Measurements from ENCODE around the gene ACTL6A. TPM values are rescaled to one million over a fixed set of nuclear protein-coding genes. Genes with fewer than 3 reads are reported as not detected.

The ACTL6A gene
- total RNA-seq, 1 donor from 2014 or later: 22.6 TPM

- intact Hi-C loops (cut with micrococcal nuclease): no loop called here
- no peak for TF ChIP-seq CTCF (IDR thresholded peaks at IDR 0.05; ENCODE audit: borderline replicate concordance)
- peak overlapping the region; percentile 35 for H3K27ac ChIP-seq (replicated peaks)
These were observed 27.9 kb downstream of the ACTL6A start for GRCh38 chr3:179590669-179591068.

GRCh38 chr3:179591313-179591712 is 28.6 kb downstream of the ACTL6A start:
- DNase-seq: no peak
- TF ChIP-seq CTCF (IDR thresholded peaks at IDR 0.05; ENCODE audit: borderline replicate concordance): no peak
- peak overlapping the region; percentile 35 for H3K27ac ChIP-seq (replicated peaks)
- H3K4me1 ChIP-seq: peaks cover 19% of the 10 kb centered on the region
- no peak overlapping the region for H3K4me3 ChIP-seq
- H3K9me3 ChIP-seq (replicated peaks): no peaks in the 10 kb centered on the region
- H3K36me3 ChIP-seq: peaks cover 97% of the 10 kb centered on the region
- no peaks in the 10 kb centered on the region for H3K27me3 ChIP-seq (ENCODE audit: low read depth)
- intact Hi-C loops (cut with micrococcal nuclease): no loop called here

More at GRCh38 chr3:179590669-179591068, 27.9 kb downstream of the ACTL6A start:
- Histone ChIP-seq H3K27me3 (ENCODE audit: low read depth) (no peaks in the 10 kb centered on the region), H3K4me3 (no peak overlapping the region), H3K4me1 (peaks cover 19% of the 10 kb centered on the region), H3K36me3 (peaks cover 97% of the 10 kb centered on the region), H3K9me3 (replicated peaks) (no peaks in the 10 kb centered on the region)
- no peak for DNase-seq

- Histone ChIP-seq H3K27me3 (ENCODE audit: low read depth) (no peaks in the 10 kb centered on the region), H3K27ac (replicated peaks) (no peak overlapping the region), H3K4me1 (peaks cover 22% of the 10 kb centered on the region), H3K36me3 (peaks cover 83% of the 10 kb centered on the region), H3K9me3 (replicated peaks) (no peaks in the 10 kb centered on the region), H3K4me3 (no peak overlapping the region)
- no peak for TF ChIP-seq CTCF (IDR thresholded peaks at IDR 0.05; ENCODE audit: borderline replicate concordance)
- DNase-seq: no peak
- intact Hi-C loops (cut with micrococcal nuclease): no loop called here
These were observed 36.8 kb downstream of the ACTL6A start for GRCh38 chr3:179599531-179599930.

- no peak for TF ChIP-seq CTCF (IDR thresholded peaks at IDR 0.05; ENCODE audit: borderline replicate concordance)
- H3K27me3 ChIP-seq (ENCODE audit: low read depth): no peaks in the 10 kb centered on the region
- intact Hi-C loops (cut with micrococcal nuclease): no loop called here
- DNase-seq: no peak
- no peaks in the 10 kb centered on the region for H3K9me3 ChIP-seq (replicated peaks)
- peak overlapping the region; percentile 75 for H3K4me3 ChIP-seq
- peaks cover 58% of the 10 kb centered on the region for H3K36me3 ChIP-seq
- peaks cover 57% of the 10 kb centered on the region for H3K4me1 ChIP-seq
- no peak overlapping the region for H3K27ac ChIP-seq (replicated peaks)
These were observed 40.6 kb downstream of the ACTL6A start for GRCh38 chr3:179603321-179603720.

- no peak for TF ChIP-seq CTCF (IDR thresholded peaks at IDR 0.05; ENCODE audit: borderline replicate concordance)
- peaks cover 58% of the 10 kb centered on the region for H3K36me3 ChIP-seq
- intact Hi-C loops (cut with micrococcal nuclease): no loop called here
These were observed 41.1 kb downstream of the ACTL6A start for GRCh38 chr3:179603831-179604230.

More at GRCh38 chr3:179603831-179604230, 41.1 kb downstream of the ACTL6A start:
- H3K4me3 ChIP-seq: peak overlapping the region; percentile 75
- H3K27ac ChIP-seq (replicated peaks): peak overlapping the region; percentile 93
- peaks cover 63% of the 10 kb centered on the region for H3K4me1 ChIP-seq
- H3K27me3 ChIP-seq (ENCODE audit: low read depth): no peaks in the 10 kb centered on the region
- no peak for DNase-seq
- no peaks in the 10 kb centered on the region for H3K9me3 ChIP-seq (replicated peaks)
